ENCODE results near the gene MFAP4.

- TF ChIP-seq CTCF (conservative IDR thresholded peaks at IDR 0.05): no peak
- no peak for TF ChIP-seq EZH2 (IDR thresholded peaks at IDR 0.05; ENCODE audit: low read depth)
These were observed 42.5 kb downstream of the MFAP4 start for GRCh38 chr17:19344311-19345066.

Measured in PC-9 (cell line).